T-helper 1 cell treated with Interleukin-12 subunit alpha and Interleukin-12 subunit beta and Interleukin-4 antibody, amounts not matched to agents 30 μg/mL and 1 μg/mL, for 36 hours (primary cell): ENCODE data around the gene ADAM29.
"Not testable (repeated sequence)": the region's sequence is repeated elsewhere in the genome, so short reads cannot be mapped to it uniquely, and the experiment has no call there.

ENCODE experiments used
- H3K27ac Mint-ChIP-seq: one replicate; pipeline ENCODE4 v1.8.0; 2021; ENCODE audit warnings: mild to moderate bottlenecking, mixed read lengths
- H3K27me3 Mint-ChIP-seq: one replicate; pipeline ENCODE4 v1.8.0; 2021; ENCODE audit warnings: low read depth, mixed read lengths
- H3K36me3 Mint-ChIP-seq: one replicate; pipeline ENCODE4 v1.8.0; 2021; ENCODE audit warnings: low read depth, mixed read lengths
- H3K4me1 Mint-ChIP-seq: one replicate; pipeline ENCODE4 v1.8.0; 2021; ENCODE audit warnings: low read depth, mixed read lengths
- H3K4me3 Mint-ChIP-seq: one replicate; pipeline ENCODE4 v1.8.0; 2021; ENCODE audit warnings: mild to moderate bottlenecking, moderate library complexity, mixed read lengths
- H3K9me3 Mint-ChIP-seq: one replicate; pipeline ENCODE4 v1.8.0; 2021; ENCODE audit warnings: mixed read lengths

Gene ADAM29

GRCh38 chr4:174928575-174929253 lies 10.6 kb downstream of the ADAM29 start:
- H3K4me1 Mint-ChIP-seq = no peaks in the 10 kb centered on the region
- no peaks in the 10 kb centered on the region for H3K9me3 Mint-ChIP-seq
- no peak overlapping the region for H3K4me3 Mint-ChIP-seq
- H3K36me3 Mint-ChIP-seq = no peaks in the 10 kb centered on the region
- H3K27ac Mint-ChIP-seq = no peak overlapping the region
- H3K27me3 Mint-ChIP-seq = no peaks in the 10 kb centered on the region

GRCh38 chr4:174929346-174929745 lies 11.2 kb downstream of the ADAM29 start:
- no peaks in the 10 kb centered on the region for H3K9me3 Mint-ChIP-seq
- no peaks in the 10 kb centered on the region for H3K4me1 Mint-ChIP-seq
- no peak overlapping the region for H3K27ac Mint-ChIP-seq
- H3K4me3 Mint-ChIP-seq = no peak overlapping the region
- no peaks in the 10 kb centered on the region for H3K36me3 Mint-ChIP-seq
- no peaks in the 10 kb centered on the region for H3K27me3 Mint-ChIP-seq

- H3K36me3 Mint-ChIP-seq = no peaks in the 10 kb centered on the region
- no peaks in the 10 kb centered on the region for H3K4me1 Mint-ChIP-seq
- H3K27ac Mint-ChIP-seq = no peak overlapping the region
- H3K4me3 Mint-ChIP-seq = no peak overlapping the region
- H3K9me3 Mint-ChIP-seq = no peaks in the 10 kb centered on the region
- H3K27me3 Mint-ChIP-seq = no peaks in the 10 kb centered on the region
Measured at GRCh38 chr4:174930895-174931294, 12.7 kb downstream of the ADAM29 start.

- no peaks in the 10 kb centered on the region for H3K36me3 Mint-ChIP-seq
- H3K27ac Mint-ChIP-seq = no peak overlapping the region
- H3K4me3 Mint-ChIP-seq = no peak overlapping the region
- H3K27me3 Mint-ChIP-seq = no peaks in the 10 kb centered on the region
- no peaks in the 10 kb centered on the region for H3K9me3 Mint-ChIP-seq
- no peaks in the 10 kb centered on the region for H3K4me1 Mint-ChIP-seq
Measured at GRCh38 chr4:174933083-174933482, 14.9 kb downstream of the ADAM29 start.

GRCh38 chr4:174934360-174934759 lies 16.2 kb downstream of the ADAM29 start:
- no peaks in the 10 kb centered on the region for H3K27me3 Mint-ChIP-seq
- no peaks in the 10 kb centered on the region for H3K4me1 Mint-ChIP-seq
- no peak overlapping the region for H3K27ac Mint-ChIP-seq
- H3K36me3 Mint-ChIP-seq = no peaks in the 10 kb centered on the region
- no peak overlapping the region for H3K4me3 Mint-ChIP-seq
- no peaks in the 10 kb centered on the region for H3K9me3 Mint-ChIP-seq

GRCh38 chr4:174935607-174936006 lies 17.4 kb downstream of the ADAM29 start:
- Mint-ChIP-seq H3K27ac (no peak overlapping the region), H3K4me1 (no peaks in the 10 kb centered on the region), H3K4me3 (no peak overlapping the region), H3K9me3 (no peaks in the 10 kb centered on the region), H3K27me3 (no peaks in the 10 kb centered on the region), H3K36me3 (no peaks in the 10 kb centered on the region)

GRCh38 chr4:174940002-174940401 lies 21.8 kb downstream of the ADAM29 start:
- Mint-ChIP-seq H3K4me3 (no peak overlapping the region), H3K4me1 (no peaks in the 10 kb centered on the region), H3K36me3 (no peaks in the 10 kb centered on the region), H3K9me3 (no peaks in the 10 kb centered on the region), H3K27me3 (no peaks in the 10 kb centered on the region), H3K27ac (no peak overlapping the region)

GRCh38 chr4:174946246-174946645 lies 28.1 kb downstream of the ADAM29 start:
- peaks cover 4% of the 10 kb centered on the region for H3K9me3 Mint-ChIP-seq
- H3K36me3 Mint-ChIP-seq = no peaks in the 10 kb centered on the region
- H3K27me3 Mint-ChIP-seq = no peaks in the 10 kb centered on the region
- H3K4me1 Mint-ChIP-seq = no peaks in the 10 kb centered on the region
- H3K4me3 Mint-ChIP-seq = no peak overlapping the region
- H3K27ac Mint-ChIP-seq = no peak overlapping the region

- H3K4me3 Mint-ChIP-seq = no peak overlapping the region
- no peak overlapping the region for H3K27ac Mint-ChIP-seq
- no peaks in the 10 kb centered on the region for H3K27me3 Mint-ChIP-seq
- no peaks in the 10 kb centered on the region for H3K4me1 Mint-ChIP-seq
- H3K9me3 Mint-ChIP-seq = peaks cover 4% of the 10 kb centered on the region
- H3K36me3 Mint-ChIP-seq = no peaks in the 10 kb centered on the region
Measured at GRCh38 chr4:174948826-174949225, 30.7 kb downstream of the ADAM29 start.

GRCh38 chr4:174972911-174973310 lies 54.8 kb downstream of the ADAM29 start:
- no peaks in the 10 kb centered on the region for H3K36me3 Mint-ChIP-seq
- no peaks in the 10 kb centered on the region for H3K27me3 Mint-ChIP-seq
- no peaks in the 10 kb centered on the region for H3K9me3 Mint-ChIP-seq
- H3K27ac Mint-ChIP-seq = no peak overlapping the region
- H3K4me3 Mint-ChIP-seq = no peak overlapping the region
- no peaks in the 10 kb centered on the region for H3K4me1 Mint-ChIP-seq

GRCh38 chr4:174973336-174973735 lies 55.2 kb downstream of the ADAM29 start:
- H3K4me3 Mint-ChIP-seq = no peak overlapping the region
- no peaks in the 10 kb centered on the region for H3K9me3 Mint-ChIP-seq
- H3K4me1 Mint-ChIP-seq = no peaks in the 10 kb centered on the region
- H3K27me3 Mint-ChIP-seq = no peaks in the 10 kb centered on the region
- no peak overlapping the region for H3K27ac Mint-ChIP-seq
- H3K36me3 Mint-ChIP-seq = no peaks in the 10 kb centered on the region

GRCh38 chr4:174983128-174983750 lies 65.1 kb downstream of the ADAM29 start:
- H3K9me3 Mint-ChIP-seq = peaks cover 24% of the 10 kb centered on the region
- H3K27me3 Mint-ChIP-seq = no peaks in the 10 kb centered on the region
- no peaks in the 10 kb centered on the region for H3K4me1 Mint-ChIP-seq
- H3K4me3 Mint-ChIP-seq = no peak overlapping the region
- H3K27ac Mint-ChIP-seq = no peak overlapping the region
- H3K36me3 Mint-ChIP-seq = no peaks in the 10 kb centered on the region

- not testable (repeated sequence) for H3K36me3 Mint-ChIP-seq, H3K4me3 Mint-ChIP-seq, H3K27ac Mint-ChIP-seq, H3K27me3 Mint-ChIP-seq, H3K4me1 Mint-ChIP-seq
- peaks cover 24% of the 10 kb centered on the region for H3K9me3 Mint-ChIP-seq
Measured at GRCh38 chr4:174983870-174984269, 65.7 kb downstream of the ADAM29 start.

GRCh38 chr4:174989791-174990190 lies 71.6 kb downstream of the ADAM29 start:
- H3K9me3 Mint-ChIP-seq = peaks cover 14% of the 10 kb centered on the region

GRCh38 chr4:174993916-174994315 lies 75.8 kb downstream of the ADAM29 start:
- Mint-ChIP-seq H3K9me3 (peaks cover 5% of the 10 kb centered on the region), H3K27me3 (no peaks in the 10 kb centered on the region), H3K36me3 (no peaks in the 10 kb centered on the region), H3K4me1 (no peaks in the 10 kb centered on the region), H3K4me3 (no peak overlapping the region), H3K27ac (no peak overlapping the region)

More at GRCh38 chr4:174989791-174990190, 71.6 kb downstream of the ADAM29 start:
- H3K4me3 Mint-ChIP-seq = no peak overlapping the region
- H3K4me1 Mint-ChIP-seq = no peaks in the 10 kb centered on the region
- H3K27ac Mint-ChIP-seq = no peak overlapping the region
- H3K36me3 Mint-ChIP-seq = no peaks in the 10 kb centered on the region
- no peaks in the 10 kb centered on the region for H3K27me3 Mint-ChIP-seq
